Duodenal mucosa (tissue), 2 donors: ENCODE results near the gene CEACAM16.

Source experiments
- H3K27ac ChIP-seq: one replicate; pipeline ENCODE4 v1.7.0; 2013; ENCODE audit warnings: low read depth, low read length
- H3K27me3 ChIP-seq, 2 donors: one replicate each; pipeline ENCODE4 v1.7.0; 2013; ENCODE audit warnings: low read length in 2 of 2, control low read depth in 1 of 2; ENCODE audit not compliant: insufficient read depth in 2 of 2, control insufficient read depth in 1 of 2
- H3K36me3 ChIP-seq, 2 donors: one replicate each; pipeline ENCODE4 v1.7.0; 2013; ENCODE audit warnings: low read length in 2 of 2, control low read depth in 1 of 2; ENCODE audit not compliant: insufficient read depth in 2 of 2, control insufficient read depth in 1 of 2
- H3K4me1 ChIP-seq, 2 donors: one replicate each; pipeline ENCODE4 v1.7.0; 2013; ENCODE audit warnings: low read length in 2 of 2, control low read depth in 1 of 2; ENCODE audit not compliant: insufficient read depth in 2 of 2, control insufficient read depth in 1 of 2
- H3K4me3 ChIP-seq, 2 donors: one replicate each; pipeline ENCODE4 v1.7.0; 2013; ENCODE audit warnings: low read length in 2 of 2, low read depth in 1 of 2
- H3K9ac ChIP-seq, 2 donors: one replicate each; pipeline ENCODE4 v1.7.0; 2013; ENCODE audit warnings: low read length in 2 of 2, low read depth in 1 of 2
- H3K9me3 ChIP-seq, 2 donors: one replicate each; pipeline ENCODE4 v1.7.0; 2013; ENCODE audit warnings: low read length in 2 of 2, control low read depth in 1 of 2; ENCODE audit not compliant: control insufficient read depth in 1 of 2

CEACAM16 gene, protein sequence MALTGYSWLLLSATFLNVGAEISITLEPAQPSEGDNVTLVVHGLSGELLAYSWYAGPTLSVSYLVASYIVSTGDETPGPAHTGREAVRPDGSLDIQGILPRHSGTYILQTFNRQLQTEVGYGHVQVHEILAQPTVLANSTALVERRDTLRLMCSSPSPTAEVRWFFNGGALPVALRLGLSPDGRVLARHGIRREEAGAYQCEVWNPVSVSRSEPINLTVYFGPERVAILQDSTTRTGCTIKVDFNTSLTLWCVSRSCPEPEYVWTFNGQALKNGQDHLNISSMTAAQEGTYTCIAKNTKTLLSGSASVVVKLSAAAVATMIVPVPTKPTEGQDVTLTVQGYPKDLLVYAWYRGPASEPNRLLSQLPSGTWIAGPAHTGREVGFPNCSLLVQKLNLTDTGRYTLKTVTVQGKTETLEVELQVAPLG

DNA sequence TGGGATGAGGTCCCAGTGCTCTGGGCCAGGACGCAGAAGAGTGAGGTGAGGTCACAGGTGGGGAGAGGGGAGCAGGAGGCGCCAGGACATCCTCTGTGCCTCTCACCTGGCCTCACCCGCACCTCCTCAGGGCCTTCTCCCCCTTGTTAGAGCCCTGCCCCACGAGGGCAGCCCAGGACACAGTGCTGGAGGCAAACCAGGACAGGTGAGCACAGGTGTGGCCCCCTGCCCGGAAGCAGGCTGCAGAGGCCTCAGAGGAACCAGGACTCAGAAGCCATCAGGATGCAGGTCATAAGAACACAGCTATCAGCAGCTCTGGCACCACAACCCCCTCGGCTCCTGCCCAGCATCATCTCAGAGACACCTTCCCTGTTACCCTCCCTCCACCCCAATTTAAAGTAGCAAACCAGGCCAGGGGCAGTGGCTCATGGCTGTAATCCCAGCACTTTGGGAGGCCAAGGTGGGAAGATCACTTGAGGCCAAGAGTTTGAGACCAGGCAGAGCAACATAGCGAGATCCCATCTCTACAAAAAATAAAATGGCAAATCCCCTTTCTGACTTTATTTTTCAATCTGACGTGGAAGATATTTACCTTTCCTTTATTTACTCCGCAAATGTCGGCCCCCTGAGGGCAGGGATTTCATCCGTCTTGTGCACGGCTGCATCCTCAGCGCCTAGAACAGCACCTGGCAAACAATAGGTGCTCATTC lies at the start of gene CEACAM16:
Gene CEACAM16 (plus strand): TSS at position 660 of the 710 bp plus-strand sequence. CDS start 2,306 bp downstream, outside the sequence.
- peaks cover 17 to 19% of the 10 kb centered on the region in 2 donors for H3K4me1 ChIP-seq
- H3K9me3 ChIP-seq = no peaks in the 10 kb centered on the region
- no peaks in the 10 kb centered on the region for H3K27me3 ChIP-seq
- no peak within 1 kb of the TSS for H3K4me3 ChIP-seq
- no peak within 1 kb of the TSS for H3K27ac ChIP-seq
- no peaks in the 10 kb centered on the region for H3K36me3 ChIP-seq
- H3K9ac ChIP-seq = peak within 1 kb of the TSS in 1 of 2 donors; percentile 25

DNA sequence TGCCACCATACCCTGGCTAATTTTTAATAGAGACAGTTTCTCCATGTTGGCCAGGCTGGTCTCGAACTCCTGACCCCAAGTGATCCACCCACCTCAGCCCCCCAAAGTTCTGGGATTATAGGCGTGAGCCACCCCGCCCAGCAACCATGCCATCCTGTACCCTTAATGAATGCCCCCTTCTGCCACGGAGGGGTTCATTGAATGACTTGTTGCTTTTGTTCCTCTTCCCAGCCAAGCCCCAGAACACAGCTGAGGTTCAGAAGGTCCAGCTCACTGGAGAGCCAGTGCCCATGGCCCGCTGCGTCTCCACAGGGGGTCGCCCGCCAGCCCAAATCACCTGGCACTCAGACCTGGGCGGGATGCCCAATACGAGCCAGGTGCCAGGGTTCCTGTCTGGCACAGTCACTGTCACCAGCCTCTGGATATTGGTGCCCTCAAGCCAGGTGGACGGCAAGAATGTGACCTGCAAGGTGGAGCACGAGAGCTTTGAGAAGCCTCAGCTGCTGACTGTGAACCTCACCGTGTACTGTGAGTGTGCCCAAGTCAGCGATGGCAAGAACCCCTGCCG lies 49.3 kb upstream of the CEACAM16 start:
- peaks cover 4 to 7% of the 10 kb centered on the region in 2 donors for H3K4me1 ChIP-seq
- H3K4me3 ChIP-seq = no peak overlapping the region
- no peak overlapping the region for H3K9ac ChIP-seq
- no peaks in the 10 kb centered on the region for H3K27me3 ChIP-seq
- no peaks in the 10 kb centered on the region for H3K9me3 ChIP-seq
- H3K36me3 ChIP-seq = peaks cover 25 to 56% of the 10 kb centered on the region in 2 donors
- H3K27ac ChIP-seq = no peak overlapping the region

DNA sequence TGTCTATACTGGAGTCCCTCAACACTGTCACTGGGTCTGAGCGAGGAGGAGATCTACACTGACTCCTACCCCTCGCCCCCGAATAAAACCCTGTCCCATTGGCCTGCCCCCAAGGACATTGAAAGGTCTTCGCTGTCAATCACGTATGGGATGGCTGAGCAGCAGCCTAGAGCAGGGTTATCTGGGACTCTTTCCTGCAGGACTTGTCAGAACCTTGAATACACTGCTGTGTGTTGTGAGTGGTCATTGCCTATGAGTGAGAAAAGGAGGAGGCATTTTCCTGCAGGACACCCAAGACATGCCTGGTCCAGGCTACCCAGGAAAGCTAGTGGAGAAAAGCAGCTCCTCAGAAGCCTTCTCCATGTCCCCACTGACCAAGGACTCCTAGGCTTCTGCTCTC lies 45.6 kb upstream of the CEACAM16 start:
- no peak overlapping the region for H3K4me3 ChIP-seq
- peaks cover under 1 to 1% of the 10 kb centered on the region in 2 donors for H3K4me1 ChIP-seq

DNA sequence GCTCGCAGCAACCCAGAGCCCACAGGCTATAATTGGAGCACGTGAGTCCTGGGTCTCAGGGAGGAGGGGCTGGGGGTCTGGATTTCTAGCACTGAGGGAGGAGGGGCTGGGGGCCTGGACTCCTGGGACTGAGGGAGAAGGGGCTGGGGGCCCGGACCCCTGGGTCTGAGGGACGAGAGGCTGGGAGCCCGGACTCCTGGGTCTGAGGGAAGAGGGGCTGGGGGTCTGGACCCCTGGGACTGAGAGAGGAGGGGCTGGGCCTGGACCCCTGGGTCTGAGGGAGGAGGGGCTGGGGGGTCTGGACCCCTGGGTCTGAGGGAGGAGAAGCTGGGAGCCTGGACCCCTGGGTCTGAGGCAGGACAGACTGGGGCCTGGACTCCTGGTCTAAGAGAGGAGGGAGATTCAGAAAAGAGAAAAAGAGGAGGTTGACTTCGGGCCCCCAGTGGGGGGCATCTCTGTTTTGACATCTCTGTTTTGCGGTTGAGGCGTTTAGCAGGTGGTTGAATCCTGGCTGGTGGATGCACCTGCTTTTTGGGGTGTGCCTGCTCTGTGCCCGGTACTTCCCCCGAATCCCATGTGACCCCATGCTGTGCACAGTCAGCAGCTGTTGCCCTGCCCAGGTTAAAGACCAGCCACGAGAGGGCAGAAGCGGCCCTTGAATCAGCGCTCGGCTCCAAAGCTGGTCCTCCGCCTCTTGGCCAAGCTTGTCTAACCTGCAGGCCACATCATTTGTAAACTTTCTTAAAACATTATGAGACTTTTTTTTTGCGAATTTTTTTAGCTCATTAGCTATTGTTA lies 44.8 kb upstream of the CEACAM16 start:
- no peak overlapping the region for H3K4me3 ChIP-seq
- no peaks in the 10 kb centered on the region for H3K9me3 ChIP-seq
- H3K4me1 ChIP-seq = no peaks in the 10 kb centered on the region
- H3K36me3 ChIP-seq = peaks cover 45 to 70% of the 10 kb centered on the region in 2 donors
- no peaks in the 10 kb centered on the region for H3K27me3 ChIP-seq
- H3K27ac ChIP-seq = no peak overlapping the region
- no peak overlapping the region for H3K9ac ChIP-seq

More for the DNA sequence above, 45.6 kb upstream of the CEACAM16 start:
- H3K27ac ChIP-seq = no peak overlapping the region
- no peaks in the 10 kb centered on the region for H3K9me3 ChIP-seq
- no peak overlapping the region for H3K9ac ChIP-seq
- peaks cover 36 to 70% of the 10 kb centered on the region in 2 donors for H3K36me3 ChIP-seq
- H3K27me3 ChIP-seq = no peaks in the 10 kb centered on the region

DNA sequence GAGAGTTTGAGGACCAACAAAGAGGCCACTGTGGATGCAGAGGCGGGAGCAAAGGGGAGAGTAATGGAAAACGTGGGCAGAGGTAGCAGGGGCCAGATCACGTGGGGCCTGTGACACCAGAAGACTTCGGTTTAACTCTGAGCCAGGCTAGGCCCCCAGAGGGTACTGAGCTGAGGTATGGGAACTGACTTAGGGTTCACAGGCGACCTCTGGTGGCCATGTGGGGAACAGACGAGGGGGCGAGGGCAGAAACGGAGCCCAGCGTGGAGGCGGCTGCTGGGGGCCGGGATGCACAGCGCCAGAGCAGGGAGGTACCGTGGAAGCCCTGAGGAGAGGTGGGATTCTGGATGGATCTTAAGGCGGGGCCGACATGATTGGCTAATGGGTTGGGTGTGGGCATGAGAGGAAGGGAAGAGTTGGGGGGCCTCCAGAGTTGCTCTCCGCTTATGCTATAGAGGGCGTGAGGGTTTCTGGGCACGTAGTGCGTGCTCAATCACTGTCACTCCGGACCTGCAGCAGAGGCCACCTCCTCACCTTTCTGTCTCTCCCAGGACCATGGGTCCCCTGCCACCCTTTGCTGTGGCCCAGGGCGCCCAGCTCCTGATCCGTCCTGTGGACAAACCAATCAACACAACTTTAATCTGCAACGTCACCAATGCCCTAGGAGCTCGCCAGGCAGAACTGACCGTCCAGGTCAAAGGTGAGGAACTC lies 41.6 kb upstream of the CEACAM16 start:
- Histone ChIP-seq H3K4me1 (no peaks in the 10 kb centered on the region), H3K9ac (no peak overlapping the region), H3K27ac (no peak overlapping the region), H3K9me3 (no peaks in the 10 kb centered on the region), H3K4me3 (no peak overlapping the region), H3K27me3 (no peaks in the 10 kb centered on the region), H3K36me3 (peaks cover 49 to 71% of the 10 kb centered on the region in 2 donors)

DNA sequence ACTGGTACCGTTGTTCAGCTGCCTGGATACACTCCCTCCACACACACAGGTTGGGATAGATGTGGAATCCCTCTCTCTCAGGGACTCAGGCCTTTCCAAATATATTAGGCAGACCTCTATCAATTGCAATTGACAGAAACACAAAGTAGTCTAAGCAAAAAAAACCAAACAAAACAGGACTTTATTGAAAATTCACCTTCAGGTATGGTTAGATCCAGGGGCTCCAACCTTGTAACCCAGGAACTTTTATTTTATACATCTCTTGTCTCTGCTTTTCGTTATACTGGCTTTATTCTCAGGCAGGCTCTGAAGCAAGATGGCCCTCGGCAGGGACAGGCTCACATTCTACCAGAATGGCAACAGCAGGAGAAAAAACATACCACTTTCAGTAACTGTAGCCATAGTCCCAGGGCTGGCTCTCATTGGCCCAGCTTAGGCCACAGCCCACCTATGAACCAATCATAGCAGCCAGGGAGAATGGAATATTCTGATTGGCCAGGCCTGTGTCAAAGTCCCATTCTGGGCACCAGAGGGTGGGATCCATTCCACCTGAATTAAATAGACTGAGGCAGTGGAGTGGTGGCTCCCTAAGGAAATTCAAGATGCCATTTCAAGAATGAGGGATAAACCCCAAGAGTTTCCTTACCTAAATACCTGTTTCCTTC lies 40.8 kb upstream of the CEACAM16 start:
- H3K27me3 ChIP-seq = no peaks in the 10 kb centered on the region
- H3K9ac ChIP-seq = no peak overlapping the region
- peaks cover 45 to 74% of the 10 kb centered on the region in 2 donors for H3K36me3 ChIP-seq
- no peaks in the 10 kb centered on the region for H3K4me1 ChIP-seq
- H3K27ac ChIP-seq = no peak overlapping the region
- H3K9me3 ChIP-seq = no peaks in the 10 kb centered on the region
- H3K4me3 ChIP-seq = no peak overlapping the region

DNA sequence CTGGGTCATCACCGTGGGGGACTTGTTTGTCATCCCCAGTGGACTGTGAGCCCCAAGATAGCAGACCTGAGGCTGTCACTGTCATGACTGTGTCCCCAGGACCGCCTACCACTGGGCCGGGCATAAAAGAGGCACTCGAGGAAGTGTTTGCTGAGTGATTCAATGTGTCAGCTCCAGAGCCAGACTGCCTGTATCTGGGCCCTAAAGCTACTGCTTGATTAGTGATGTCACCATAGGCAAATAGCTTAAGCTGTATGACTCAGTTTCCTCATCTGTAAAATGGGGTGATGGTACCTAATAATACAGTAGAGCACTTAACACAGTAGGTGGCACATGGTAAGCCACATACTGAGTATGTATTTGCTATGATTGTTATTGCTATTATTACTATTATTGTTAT lies 38.9 kb upstream of the CEACAM16 start:
- peaks cover 45 to 72% of the 10 kb centered on the region in 2 donors for H3K36me3 ChIP-seq
- no peak overlapping the region for H3K9ac ChIP-seq

DNA sequence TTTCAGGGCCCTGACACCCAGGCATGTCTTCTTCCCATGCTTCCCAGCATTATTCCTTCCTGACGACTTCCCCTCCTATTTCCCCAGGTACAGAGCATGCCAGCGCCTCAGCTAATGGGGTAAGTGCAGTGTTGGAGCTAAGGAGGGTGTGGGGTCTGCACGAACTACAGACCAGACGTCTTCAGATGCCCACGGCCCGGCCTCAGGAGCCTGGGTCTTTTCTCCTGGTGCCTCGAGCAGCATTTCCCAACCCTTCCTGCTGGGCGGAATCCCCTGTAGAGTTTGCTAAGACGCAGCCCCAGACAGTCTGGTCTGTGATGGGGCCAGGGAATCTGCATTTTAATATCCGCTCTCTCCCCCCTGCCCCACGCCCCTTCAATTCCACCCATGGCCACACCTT lies 37.7 kb upstream of the CEACAM16 start:
- no peak overlapping the region for H3K27ac ChIP-seq
- H3K4me1 ChIP-seq = no peaks in the 10 kb centered on the region
- H3K4me3 ChIP-seq = no peak overlapping the region
- H3K27me3 ChIP-seq = no peaks in the 10 kb centered on the region
- H3K9ac ChIP-seq = no peak overlapping the region
- peaks cover 35 to 61% of the 10 kb centered on the region in 2 donors for H3K36me3 ChIP-seq
- H3K9me3 ChIP-seq = no peaks in the 10 kb centered on the region

More for the DNA sequence above, 38.9 kb upstream of the CEACAM16 start:
- no peaks in the 10 kb centered on the region for H3K4me1 ChIP-seq
- no peaks in the 10 kb centered on the region for H3K9me3 ChIP-seq
- no peaks in the 10 kb centered on the region for H3K27me3 ChIP-seq
- no peak overlapping the region for H3K27ac ChIP-seq
- H3K4me3 ChIP-seq = no peak overlapping the region

DNA sequence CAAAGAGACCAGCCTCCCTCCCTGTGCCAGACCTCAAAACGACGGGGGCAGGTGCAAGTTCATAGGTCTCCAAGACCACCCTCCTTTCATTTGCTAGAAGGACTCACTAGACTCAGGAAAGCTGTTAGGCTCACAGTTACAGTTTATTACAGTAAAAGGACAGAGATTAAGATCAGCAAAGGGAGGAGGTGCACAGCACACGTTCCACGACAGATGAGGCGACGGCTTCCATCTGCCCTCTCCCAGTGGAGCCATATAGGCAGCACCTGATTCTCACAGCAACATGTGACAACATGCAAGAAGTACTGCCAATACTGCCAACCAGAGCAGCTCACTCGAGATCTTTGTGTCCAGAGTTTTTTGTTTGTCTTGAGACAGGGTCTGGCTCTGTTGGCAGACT lies 37.0 kb upstream of the CEACAM16 start:
- peaks cover 32 to 60% of the 10 kb centered on the region in 2 donors for H3K36me3 ChIP-seq

More for the DNA sequence above, 37.0 kb upstream of the CEACAM16 start:
- Histone ChIP-seq H3K27ac (no peak overlapping the region), H3K4me1 (no peaks in the 10 kb centered on the region), H3K9ac (no peak overlapping the region), H3K4me3 (no peak overlapping the region), H3K27me3 (no peaks in the 10 kb centered on the region), H3K9me3 (no peaks in the 10 kb centered on the region)
